ENCODE data around the gene KLC1.
"Not testable (repeated sequence)": the region's sequence is repeated elsewhere in the genome, so short reads cannot be mapped to it uniquely, and the experiment has no call there.

Gene KLC1

DNA sequence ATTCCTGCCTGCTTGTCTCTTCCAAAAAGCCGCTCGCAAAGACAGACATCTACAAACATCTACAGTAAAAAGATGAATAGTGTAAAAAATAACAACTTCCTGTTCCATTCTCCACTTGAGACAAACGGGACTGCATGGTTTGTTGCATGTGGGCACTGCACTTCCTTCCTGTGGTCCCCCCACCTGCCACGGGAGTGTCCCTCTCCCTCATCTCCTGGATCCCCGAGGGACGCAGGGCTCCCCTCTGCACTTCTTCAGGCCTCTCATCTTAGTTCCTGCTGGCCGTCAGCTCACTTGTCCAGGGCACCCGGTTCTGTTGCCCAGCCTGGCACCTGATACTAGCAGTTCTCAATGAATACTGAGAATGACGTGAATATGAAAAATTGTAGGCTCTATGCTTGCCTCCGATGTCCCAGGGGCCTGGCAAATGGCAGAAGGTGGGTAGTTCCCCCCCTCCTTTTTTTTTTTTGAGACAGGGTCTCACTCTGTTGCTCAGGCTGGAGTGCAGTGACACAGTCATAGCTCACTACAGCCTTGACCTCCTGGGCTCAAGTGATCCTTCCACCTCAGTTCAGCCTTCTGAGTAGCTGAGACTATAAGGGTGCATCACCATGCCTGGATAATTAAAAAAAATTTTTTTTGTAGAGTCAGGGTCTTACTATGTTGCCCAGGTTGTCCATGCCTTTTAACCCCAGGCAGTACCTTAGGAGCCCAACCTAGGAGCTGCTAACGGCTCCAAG lies 3.5 kb upstream of the KLC1 start:
- peak; percentile 39 for DNase-seq (ENCODE audit: low read depth)

DNA sequence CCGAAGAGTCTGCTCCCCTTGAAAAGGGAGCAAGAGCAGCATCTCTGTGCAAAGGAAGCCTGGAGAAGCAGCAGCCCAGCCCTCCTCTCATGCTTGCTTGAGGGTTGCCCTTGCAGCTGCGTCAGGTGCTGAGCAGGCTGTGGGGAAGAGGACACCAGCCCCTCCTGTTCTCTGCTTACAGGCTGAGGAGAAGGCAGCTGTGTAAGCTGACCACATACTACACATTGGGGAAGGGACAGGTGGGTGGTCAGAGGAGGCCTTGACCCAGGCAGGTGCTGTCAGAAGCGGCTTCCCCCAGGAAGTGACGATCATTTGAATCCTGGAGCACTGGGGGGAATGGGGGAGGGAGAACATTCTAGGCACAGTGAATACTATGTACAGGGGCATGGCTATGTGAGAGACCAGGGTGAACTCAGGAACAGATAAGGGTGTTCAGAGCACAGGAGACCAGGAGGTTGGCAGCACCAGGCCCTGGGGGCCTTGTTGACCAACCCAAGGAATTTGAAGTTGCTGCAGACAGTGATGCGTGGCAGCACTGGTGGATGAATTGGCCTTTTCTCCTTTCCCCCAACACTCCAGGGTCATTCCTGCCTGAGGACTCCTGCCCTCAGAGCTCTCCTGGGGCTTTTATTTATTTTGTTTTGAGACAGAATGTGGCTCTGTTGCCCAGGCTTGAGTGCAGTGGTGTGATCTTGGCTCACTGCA lies 2.7 kb upstream of the KLC1 start:
- no peak for DNase-seq (ENCODE audit: low read depth)

DNA sequence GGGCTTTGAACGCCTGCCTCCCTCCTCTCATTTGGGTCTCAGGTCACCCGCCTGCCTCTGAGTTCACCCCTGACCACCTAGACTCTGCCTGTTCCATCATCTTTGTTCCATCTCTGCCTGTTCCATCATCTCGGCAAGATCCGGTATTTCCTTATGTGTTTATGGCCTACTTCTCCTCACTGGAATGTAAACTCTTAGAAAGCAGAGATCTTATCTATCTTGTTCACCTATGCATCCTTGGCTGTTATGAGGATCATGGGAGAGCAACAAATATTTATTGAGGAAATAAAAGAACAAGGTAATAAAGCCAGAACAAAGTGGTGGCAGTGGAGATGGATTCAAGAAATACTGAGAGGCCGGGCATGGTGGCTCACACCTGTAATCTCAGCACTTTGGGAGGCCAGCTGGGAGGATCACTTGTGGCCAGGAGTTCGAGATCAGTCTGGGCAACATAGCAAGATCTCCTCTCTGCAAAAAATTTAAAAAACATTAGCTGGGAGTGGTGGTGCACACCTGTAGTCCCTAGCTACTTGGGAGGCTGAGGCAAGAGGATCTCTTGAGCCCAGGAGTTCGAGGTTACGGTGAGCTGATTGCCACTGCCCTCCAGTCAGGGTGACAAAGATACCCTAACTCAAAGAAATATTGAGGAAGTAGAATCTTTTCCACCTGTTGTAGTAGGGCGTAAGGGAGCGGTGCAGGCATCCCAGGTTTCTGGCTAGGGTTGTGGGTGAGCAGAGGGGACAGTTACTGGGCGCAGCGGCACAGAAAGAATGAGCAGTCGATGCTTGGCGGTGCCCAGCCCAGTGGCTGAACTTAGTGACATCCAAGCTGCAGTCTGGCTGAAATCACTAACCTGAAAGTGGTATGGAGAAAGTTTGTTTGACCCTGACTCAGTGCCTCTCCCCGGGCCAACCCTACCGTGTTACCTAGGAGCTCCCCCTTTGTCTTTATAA lies 1.7 kb upstream of the KLC1 start:
- no peak for DNase-seq (ENCODE audit: low read depth)

DNA sequence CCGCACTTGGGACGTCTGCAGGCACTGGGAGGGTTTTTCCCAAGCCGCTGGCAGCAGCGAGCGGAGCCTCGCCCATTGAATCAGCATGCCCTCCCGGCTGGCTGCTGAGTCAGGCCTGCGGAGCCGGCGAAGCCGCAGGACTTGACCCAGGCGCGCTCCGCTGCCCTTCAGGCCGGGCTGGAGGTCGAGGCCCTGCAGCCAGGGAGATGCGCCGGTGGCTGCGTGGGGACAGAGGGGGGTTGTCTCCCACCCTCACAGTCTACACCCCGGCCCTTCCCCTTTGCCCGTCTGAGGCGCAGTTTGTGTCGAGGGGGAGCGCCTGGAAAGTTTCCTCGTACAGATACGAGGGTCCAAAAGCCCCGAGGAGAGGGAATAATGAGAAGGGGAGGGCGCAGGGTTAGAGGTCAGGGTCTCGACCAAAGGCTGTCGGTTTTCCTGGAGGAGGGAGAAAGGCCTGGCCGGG lies 759 bp upstream of the KLC1 start:
- DNase-seq (ENCODE audit: low read depth): no peak

DNA sequence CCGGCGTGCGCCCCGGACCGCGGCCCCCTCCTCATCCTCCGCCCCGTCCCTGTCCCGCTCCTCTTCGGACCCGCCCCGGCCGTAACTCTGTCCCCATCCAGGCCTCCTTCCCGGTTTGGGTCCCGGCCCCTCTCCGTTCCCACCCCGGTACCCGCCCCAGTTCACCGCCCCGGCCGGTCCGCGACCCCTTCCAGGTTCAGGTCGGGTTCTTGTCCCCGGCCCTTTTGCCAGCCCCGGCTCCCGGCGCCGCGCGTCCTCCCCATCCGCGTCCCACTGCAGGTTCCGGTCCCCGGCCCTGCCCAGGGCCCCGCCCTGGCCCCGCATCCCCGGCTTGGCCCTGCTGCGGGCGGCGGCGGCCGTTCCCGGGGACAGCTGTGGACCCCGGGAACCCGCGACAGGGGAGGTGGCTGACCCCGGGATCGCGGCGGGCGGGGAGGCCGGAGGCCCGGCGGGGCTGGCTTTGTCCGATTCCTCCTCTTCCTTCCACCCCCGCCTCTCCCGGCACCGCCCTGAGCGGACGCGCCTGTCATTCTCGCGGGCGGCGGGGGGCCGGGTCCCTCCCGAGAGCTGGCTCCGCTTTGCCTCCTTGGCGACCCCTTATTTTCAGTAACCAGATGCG lies 601 bp downstream of the KLC1 start:
- peak; percentile 4 for DNase-seq (ENCODE audit: low read depth)

DNA sequence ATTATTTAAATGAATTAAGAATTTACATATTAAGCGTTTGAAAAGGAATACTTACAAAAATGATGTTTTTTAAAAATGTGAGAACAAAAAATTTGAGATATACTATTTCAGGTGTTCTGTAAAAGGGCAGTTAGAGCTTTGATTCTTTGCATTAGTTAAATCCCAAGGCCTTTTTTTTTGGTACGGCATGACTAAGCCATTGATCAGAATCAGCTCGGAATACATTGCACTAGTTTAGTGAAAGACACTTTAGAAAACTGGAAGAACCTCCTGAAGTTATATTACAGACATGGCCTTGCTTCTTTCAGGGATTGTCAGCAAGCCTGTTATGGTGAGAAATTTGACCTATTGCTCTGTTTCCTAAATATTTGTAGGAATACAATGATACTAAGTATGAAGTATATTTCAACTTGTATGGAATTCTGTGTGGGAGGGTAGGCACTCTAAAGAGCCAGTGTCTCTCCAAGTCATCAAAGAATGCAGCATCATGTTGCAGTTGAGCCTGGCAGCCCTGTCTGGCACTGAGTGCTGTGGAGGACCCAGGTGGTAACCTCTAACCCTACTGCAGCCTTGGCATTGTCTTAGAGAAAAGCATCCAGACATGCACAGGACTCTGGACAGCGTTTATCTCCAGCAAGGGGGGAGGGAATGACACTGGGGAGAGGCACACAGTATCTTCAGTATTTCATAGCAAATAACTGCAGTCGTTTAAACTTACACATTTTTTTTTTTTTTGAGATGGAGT lies 1.5 kb downstream of the KLC1 start:
- DNase-seq (ENCODE audit: low read depth): no peak

DNA sequence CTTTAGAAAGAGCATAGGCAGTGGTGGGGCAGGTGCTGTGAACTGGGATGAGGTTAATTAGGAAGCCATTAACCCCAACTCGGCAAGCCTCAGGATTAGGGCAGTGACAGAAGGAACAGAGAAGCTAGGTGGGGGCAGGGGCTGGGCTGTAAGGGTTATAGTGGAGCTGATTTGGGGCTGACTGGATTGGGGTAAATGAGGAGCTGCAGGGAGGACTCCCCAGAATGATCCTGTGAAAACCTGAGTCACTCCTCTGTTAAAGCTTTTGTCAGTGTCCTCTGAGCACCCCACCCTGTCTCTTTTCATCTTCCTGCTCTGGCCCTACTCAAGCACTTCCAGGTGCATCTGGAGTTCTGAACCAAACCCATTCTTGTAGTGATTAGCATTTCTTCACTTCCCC lies 4.4 kb downstream of the KLC1 start:
- DNase-seq (ENCODE audit: low read depth): no peak

DNA sequence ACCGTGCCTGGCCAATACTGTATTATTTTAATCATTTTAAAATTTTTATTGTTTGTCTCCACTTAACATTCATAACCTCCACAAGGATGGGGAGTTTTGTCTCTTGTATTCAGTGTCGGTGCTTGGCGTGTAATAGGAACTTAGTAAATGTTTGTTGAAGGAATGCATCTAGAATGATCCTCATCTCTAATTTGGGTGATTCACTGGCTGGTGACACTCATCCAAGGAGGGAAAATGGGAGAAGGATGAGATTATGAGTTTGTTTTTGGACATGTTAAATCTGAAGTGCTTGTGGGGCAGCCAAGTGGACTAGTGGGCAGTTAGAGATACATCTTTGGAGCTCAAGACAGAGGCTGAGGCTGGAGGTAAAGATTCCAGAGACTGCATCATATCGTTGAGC lies 5.1 kb downstream of the KLC1 start:
- DNase-seq (ENCODE audit: low read depth): no peak

DNA sequence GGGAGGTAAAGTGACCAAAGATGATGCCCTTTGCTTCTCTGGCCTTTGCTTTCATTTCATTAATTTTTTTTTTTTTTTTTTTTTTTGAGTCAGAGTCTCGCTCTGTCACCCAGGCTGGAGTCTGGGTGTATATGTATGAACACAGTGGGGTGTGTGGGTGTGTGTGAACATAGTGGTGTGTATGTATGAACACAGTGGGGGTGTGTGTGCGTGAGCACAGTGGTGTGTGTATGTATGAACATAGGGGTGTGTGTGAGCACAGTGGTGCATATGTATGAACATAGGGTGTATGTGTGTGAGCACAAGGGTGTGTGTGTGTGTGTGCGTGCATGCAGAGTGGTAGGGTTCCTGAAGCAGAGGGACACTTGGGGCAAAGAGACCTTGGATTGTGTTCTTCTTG lies 9.6 kb downstream of the KLC1 start:
- no peak for DNase-seq (ENCODE audit: low read depth)

DNA sequence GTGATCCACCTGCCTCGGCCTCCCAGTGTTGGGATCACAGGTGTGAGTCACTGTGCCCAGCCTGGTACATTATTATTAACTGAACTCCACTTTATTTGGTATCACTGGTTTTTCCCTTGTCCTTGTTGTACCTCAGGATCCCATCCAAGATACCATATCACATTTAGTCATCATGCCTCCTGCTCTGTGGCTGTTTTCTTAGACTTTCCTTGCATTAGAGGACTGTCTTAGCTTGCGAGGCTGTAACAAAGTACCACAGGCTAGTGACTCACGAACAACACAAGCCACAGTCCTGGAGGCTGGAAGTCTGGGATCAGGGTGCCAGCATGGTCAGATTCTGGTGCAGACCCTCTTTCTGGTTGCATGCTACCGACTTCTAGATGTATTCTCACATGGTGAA lies 12.2 kb downstream of the KLC1 start:
- DNase-seq (ENCODE audit: low read depth): no peak

DNA sequence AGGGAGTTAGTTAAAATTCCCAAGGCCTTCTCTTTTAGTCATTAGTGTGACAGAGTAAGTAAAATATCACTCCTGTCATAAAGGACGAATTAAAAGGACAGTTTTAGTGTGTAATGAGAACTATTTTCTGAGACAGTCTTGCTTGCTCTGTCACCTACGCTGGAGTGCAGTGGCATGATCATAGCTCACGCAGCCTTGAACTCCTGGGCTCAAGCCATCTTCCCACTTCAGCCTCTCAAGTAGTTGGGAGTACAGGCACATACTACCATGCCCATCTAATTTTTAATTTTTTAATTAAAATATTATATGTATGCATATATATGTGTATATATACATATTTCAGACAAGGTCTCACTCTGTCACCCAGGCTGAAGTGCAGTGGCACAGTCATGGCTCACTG lies 17.2 kb downstream of the KLC1 start:
- no peak for DNase-seq (ENCODE audit: low read depth)

DNA sequence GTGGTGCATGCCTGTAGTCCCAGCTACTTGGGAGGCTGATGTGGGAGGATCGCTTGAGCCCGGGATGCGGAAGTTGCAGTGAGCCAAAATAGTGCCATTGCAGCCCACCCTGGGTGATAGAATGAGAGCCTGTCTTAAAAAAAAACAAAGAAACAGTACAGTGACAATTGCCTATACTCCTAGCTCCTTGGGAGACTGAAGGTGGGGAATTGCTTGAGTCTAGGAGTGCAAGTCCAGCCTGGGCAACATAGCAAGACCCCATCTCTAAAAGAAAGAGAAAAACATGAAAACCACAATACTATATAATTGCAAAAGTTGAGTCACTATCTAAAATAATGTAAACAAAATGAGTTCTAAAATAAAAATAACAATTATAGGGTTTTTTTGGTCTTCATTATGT lies 20.0 kb downstream of the KLC1 start:
- no peak for DNase-seq (ENCODE audit: low read depth)

DNA sequence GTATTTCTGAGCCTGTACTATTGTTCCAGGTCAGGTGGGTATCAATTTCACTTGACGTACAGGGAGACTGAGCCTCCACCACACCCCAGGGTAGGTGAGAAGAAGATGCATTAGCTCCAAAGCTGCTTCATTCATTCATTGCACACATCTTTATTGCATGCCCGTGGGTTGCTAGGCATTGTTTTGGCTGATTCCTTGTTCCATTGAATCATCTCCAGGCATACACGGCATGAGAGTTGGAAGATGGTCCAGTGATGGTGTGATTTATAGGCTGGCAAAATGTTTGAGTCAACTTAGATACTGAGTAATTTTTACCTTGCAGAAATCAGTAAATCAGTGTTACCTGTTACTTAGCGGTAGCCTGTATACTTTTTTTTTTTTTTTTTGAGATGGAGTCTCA lies 21.2 kb downstream of the KLC1 start:
- no peak for DNase-seq (ENCODE audit: low read depth)

DNA sequence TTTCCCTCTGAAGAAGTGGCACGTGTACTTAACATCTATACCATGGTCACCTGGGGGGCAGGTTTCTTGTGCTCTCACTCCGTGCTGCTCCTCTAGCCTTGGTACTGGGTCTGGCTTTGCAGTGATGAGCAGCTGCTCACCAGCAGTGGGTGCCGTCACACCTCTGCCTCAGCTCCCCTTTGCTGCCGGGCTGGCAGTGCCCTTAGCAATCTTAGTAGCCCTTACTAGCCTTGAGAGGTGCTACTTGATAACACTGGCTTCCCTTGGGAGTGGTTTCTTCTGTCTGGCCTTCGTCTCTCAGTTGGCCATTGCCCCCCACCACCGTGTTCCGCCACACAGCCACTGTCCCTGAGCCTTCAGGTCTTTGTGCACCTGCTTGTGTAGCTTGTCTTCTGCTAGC lies 22.6 kb downstream of the KLC1 start:
- no peak for DNase-seq (ENCODE audit: low read depth)

DNA sequence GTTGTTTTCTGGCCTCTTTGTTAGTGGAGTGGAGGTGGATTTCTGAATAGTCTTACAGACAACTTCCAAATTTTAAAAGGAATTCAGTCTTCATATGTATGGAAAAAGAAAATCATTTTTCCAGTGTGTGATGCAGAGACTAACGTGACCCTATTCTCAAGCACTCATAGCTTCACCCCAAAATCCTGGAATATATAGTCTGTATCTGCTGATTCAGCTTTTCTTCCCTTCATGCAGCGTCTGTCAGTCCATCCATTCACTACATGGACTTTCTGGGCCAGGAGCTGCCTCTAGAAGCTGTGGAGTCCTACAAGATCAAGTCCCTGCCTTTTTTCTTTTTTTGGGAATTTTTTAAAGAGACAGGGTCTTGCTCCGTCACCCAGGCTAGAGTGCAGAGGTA lies 23.8 kb downstream of the KLC1 start:
- DNase-seq (ENCODE audit: low read depth): no peak

DNA sequence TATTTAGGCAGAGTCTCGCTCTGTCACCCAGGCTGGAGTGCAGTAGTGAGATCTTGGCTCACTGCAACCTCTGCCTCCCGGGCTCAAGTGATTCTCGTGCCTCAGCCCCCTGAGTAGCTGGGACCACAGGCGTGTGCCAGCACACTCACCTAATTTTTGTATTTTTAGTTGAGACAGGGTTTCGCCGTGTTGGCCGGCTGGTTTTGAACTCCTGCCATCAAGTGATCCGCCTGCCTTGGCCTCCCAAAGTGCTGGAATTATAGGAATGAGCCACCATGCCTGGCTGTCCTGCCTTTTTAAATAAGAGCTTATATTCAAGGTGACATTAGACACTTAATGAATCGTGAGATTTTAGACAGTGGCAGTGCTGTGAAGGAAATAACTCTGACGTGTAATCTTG lies 24.3 kb downstream of the KLC1 start:
- DNase-seq (ENCODE audit: low read depth): not testable (repeated sequence)

DNA sequence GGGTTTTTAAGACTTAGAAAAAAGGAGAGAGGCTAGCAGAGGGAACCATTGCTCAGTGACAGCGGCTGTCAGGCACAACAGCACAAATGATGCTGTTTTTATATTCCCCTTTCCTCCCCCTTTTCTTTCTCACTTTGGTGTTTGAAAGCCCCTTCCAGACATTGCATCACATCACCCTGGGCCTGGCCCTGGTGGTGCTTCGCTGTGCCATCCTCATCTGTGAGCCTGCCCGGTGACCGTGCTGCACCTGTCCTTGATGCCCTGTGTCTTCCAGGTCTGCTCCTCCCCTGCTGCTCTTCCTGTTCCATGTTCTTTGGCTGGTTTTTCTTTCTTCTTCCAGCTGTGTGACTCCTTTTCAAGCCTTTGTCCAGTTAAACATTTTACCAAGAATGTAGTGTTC lies 24.8 kb downstream of the KLC1 start:
- DNase-seq (ENCODE audit: low read depth): no peak

DNA sequence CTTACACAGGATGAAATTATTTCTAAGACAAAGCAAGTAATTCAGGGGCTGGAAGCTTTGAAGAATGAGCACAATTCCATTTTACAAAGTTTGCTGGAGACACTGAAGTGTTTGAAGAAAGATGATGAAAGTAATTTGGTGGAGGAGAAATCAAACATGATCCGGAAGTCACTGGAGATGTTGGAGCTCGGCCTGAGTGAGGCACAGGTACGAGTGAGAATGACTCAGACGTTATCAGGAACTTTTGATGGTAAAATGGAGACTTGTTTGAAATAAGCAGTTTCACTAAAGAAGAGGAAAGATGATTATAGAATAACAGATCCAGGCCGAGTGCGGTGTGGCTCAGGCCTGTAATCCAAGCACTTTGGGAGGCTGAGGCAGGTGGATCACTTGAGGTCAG lies 25.6 kb downstream of the KLC1 start:
- no peak for DNase-seq (ENCODE audit: low read depth)

DNA sequence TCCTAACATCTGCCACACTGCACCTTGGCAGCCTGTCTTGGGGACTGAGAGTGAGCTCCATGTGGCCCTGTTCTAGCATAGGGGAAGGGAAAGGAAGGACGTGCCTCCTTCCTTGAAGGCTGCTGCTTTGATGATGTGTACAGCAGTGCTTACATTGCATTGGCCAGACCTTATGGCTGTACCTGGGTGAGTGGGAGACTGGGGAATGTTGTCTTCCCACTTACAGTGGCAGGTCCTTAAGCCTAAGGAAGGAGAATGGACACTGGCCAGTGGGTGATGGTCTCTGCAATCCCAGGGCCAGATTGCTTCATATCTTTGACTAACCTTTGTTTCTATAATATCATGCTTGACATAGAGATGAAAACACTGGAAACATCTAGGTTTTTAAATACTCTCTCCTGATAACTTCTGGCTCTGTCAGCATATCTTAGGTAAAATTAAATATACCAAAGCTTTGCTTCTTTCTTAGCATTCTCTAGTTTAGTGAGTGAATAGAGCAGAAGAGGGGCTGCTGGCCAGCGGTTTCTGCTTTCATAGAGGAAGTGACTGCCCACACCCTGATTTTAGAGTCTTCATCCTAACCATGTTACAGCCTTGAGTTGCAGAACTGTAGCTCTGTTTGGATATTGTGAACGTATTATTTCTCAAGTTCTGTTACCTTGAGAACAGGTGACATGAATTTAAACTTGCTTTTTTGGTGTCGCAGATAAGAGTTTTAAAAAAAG lies 27.2 kb downstream of the KLC1 start:
- DNase-seq (ENCODE audit: low read depth): no peak

DNA sequence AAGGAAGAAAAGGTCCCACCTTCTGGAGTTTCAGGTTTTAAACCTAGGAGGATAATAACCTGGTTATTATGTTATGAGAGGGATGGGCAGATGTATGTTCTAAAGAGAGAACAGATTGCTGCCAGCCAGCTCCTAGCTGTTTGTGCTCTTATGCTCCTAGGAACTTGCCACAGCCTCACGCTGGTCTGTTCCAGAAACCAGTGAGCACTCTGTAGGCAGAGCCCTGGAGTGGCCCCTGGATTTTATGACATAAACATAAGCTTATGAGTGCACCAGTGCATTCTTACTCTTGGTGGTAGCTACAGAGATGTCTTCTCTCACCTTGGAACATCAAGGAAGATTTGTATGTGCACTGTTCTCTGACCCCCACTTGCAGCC lies 27.7 kb downstream of the KLC1 start:
- DNase-seq (ENCODE audit: low read depth): no peak

DNA sequence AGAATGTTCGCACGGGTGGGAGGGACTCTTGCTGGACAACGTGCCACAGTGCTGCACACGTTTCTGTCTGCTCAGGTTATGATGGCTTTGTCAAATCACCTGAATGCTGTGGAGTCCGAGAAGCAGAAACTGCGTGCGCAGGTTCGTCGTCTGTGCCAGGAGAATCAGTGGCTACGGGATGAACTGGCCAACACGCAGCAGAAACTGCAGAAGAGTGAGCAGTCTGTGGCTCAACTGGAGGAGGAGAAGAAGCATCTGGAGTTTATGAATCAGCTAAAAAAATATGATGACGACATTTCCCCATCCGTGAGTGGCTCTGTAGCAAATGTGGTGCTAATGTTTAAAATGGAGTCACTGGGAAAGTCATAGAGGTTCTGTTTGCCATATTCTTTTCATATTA lies 28.5 kb downstream of the KLC1 start:
- no peak for DNase-seq (ENCODE audit: low read depth)

All from T-helper 22 cell (primary cell).